ENCODE measurements around the gene C14orf119. TPM values are rescaled to one million over a fixed set of nuclear protein-coding genes. Genes with fewer than 3 reads are reported as not detected.

Gene C14orf119
- total RNA-seq, 1 experiment from 2014 or later = 46.8 TPM

DNA sequence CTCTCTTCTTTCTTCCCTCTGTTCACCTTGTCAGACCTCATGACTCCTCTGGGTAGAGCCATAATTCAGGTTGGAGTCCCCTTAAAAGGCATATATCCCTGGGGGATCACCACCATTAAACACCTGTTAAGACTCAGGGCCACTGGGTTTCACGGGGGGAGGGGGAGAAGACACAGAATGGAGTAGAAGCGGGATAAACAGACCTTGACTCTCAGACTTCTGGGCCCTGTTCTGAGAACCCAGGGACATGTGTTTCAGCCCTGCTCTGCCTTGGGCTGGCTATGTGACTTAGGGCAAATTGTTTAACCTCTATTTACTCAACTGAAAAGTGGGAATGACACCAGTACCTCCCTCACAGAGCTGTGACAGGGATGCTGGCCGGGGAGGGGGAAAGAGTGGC, 42.6 kb upstream of the C14orf119 start:
- H3K9me3 ChIP-seq (ENCODE audit: control insufficient read depth in 1 of 2, insufficient read depth in 1 of 2, low read depth in 1 of 2, low read length in 2 of 2) = no peaks in the 10 kb centered on the region
- POLR2A ChIA-PET = no interaction called here
- no peaks in the 10 kb centered on the region for H3K9me2 ChIP-seq (ENCODE audit: insufficient read depth)
- intact Hi-C loops (cut with micrococcal nuclease) = no loop called here
- H2AFZ ChIP-seq (ENCODE audit: low read depth, low read length, poor library complexity, severe bottlenecking) = no peak overlapping the region
- TF ChIP-seq ATF3 (IDR thresholded peaks at IDR 0.05) = no peak
- TF ChIP-seq ZFX (IDR thresholded peaks at IDR 0.05) = no peak
- no peak for TF ChIP-seq ZBTB33 (IDR thresholded peaks at IDR 0.05; ENCODE audit: extremely low read depth, insufficient replicate concordance, low read length)
- TF ChIP-seq POLR2A (IDR thresholded peaks at IDR 0.05; ENCODE audit: borderline replicate concordance, extremely low read depth, insufficient read depth, insufficient read length) = no peak
- no peak for TF ChIP-seq CEBPB (IDR thresholded peaks at IDR 0.05; ENCODE audit: low read depth)
- no peak for TF ChIP-seq YY1 (IDR thresholded peaks at IDR 0.05; ENCODE audit: extremely low read depth, insufficient replicate concordance, low read depth, low read length)
- TF ChIP-seq, protein P1, sequence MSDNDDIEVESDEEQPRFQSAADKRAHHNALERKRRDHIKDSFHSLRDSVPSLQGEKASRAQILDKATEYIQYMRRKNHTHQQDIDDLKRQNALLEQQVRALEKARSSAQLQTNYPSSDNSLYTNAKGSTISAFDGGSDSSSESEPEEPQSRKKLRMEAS (IDR thresholded peaks at IDR 0.05) = no peak
- TF ChIP-seq POLR2AphosphoS5 (IDR thresholded peaks at IDR 0.05; ENCODE audit: low read depth, low read length) = no peak
- TF ChIP-seq EZH2phosphoT487 (IDR thresholded peaks at IDR 0.05; ENCODE audit: borderline replicate concordance) = no peak
- no peak for TF ChIP-seq ZNF274 (IDR thresholded peaks at IDR 0.05; ENCODE audit: low read depth, low read length)
- no peak for TF ChIP-seq SRF (IDR thresholded peaks at IDR 0.05; ENCODE audit: low read depth)
- no peak for TF ChIP-seq RAD21 (IDR thresholded peaks at IDR 0.05; ENCODE audit: low read depth)
- TF ChIP-seq, protein P2, sequence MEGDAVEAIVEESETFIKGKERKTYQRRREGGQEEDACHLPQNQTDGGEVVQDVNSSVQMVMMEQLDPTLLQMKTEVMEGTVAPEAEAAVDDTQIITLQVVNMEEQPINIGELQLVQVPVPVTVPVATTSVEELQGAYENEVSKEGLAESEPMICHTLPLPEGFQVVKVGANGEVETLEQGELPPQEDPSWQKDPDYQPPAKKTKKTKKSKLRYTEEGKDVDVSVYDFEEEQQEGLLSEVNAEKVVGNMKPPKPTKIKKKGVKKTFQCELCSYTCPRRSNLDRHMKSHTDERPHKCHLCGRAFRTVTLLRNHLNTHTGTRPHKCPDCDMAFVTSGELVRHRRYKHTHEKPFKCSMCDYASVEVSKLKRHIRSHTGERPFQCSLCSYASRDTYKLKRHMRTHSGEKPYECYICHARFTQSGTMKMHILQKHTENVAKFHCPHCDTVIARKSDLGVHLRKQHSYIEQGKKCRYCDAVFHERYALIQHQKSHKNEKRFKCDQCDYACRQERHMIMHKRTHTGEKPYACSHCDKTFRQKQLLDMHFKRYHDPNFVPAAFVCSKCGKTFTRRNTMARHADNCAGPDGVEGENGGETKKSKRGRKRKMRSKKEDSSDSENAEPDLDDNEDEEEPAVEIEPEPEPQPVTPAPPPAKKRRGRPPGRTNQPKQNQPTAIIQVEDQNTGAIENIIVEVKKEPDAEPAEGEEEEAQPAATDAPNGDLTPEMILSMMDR (IDR thresholded peaks at IDR 0.05 in 2 of 3, conservative IDR thresholded peaks at IDR 0.05 in 1 of 3; ENCODE audit: borderline replicate concordance in 1 of 3, insufficient read depth in 1 of 3, low read depth in 2 of 3, low read length in 2 of 3) = no peak
- no peak for TF ChIP-seq EGR1 (IDR thresholded peaks at IDR 0.05; ENCODE audit: low read depth)
- no peak for TF ChIP-seq FOSL1 (IDR thresholded peaks at IDR 0.05; ENCODE audit: low read depth)
- no peaks in the 10 kb centered on the region for H4K20me1 ChIP-seq (ENCODE audit: insufficient read depth)
- no peak overlapping the region for H3K4me3 ChIP-seq (replicated peaks in 1 of 2; ENCODE audit: low read depth in 1 of 2, low read length in 2 of 2)
- H3K27me3 ChIP-seq (ENCODE audit: insufficient read depth, low read length) = no peaks in the 10 kb centered on the region
- DNase-seq (ENCODE audit: low read depth, low spot score) (no peak), ATAC-seq (no peak)
- RAD21 ChIA-PET (ENCODE audit: low non-redundant PET in 1 of 2, low total read pairs in 2 of 2, uncharacterized antibody in 2 of 2, unreplicated experiment in 2 of 2) = interaction anchor here in 1 of 2 experiments (1.0 kb wide), 1 partner anchor 66 kb away, joined by 5 read pairs; no protein-coding TSS in a partner anchor
- no peak overlapping the region for H3K4me2 ChIP-seq (ENCODE audit: low read length)
- peaks cover 12 to 17% of the 10 kb centered on the region in 2 experiments for H3K4me1 ChIP-seq (ENCODE audit: control insufficient read depth in 1 of 2, insufficient read depth in 2 of 2, low read length in 2 of 2)
- H3K36me3 ChIP-seq (ENCODE audit: control insufficient read depth in 1 of 2, insufficient read depth in 2 of 2, low read length in 2 of 2) = no peaks in the 10 kb centered on the region
- no peaks in the 10 kb centered on the region for H3K79me2 ChIP-seq (ENCODE audit: insufficient read depth, low read length)
- no TSS peak for BruUV-seq (replicated peaks)
- CTCF ChIA-PET = interaction anchor here (0.6 to 2.2 kb wide), 3 partner anchors 16 to 66 kb away, joined by 3 to 8 read pairs (median 7); no protein-coding TSS in a partner anchor
- H3K9ac ChIP-seq (ENCODE audit: low read length) = no peak overlapping the region
- no peak overlapping the region for H3K27ac ChIP-seq (ENCODE audit: low read depth, low read length)

Measured in HCT116 (cell line).